T-helper 2 cell (primary cell): ENCODE results near the gene IL6R.
A peak's percentile ranks its signal among the peaks of the same experiment; 100 is the strongest.
"Not testable (repeated sequence)": the region's sequence is repeated elsewhere in the genome, so short reads cannot be mapped to it uniquely, and the experiment has no call there.

Experiments used
- DNase-seq, 5 experiments: peaks; one replicate each; pipeline versions ENCODE4 v3.0.0 to v3.0.0-alpha.2; 2012 to 2022

IL6R gene

DNA sequence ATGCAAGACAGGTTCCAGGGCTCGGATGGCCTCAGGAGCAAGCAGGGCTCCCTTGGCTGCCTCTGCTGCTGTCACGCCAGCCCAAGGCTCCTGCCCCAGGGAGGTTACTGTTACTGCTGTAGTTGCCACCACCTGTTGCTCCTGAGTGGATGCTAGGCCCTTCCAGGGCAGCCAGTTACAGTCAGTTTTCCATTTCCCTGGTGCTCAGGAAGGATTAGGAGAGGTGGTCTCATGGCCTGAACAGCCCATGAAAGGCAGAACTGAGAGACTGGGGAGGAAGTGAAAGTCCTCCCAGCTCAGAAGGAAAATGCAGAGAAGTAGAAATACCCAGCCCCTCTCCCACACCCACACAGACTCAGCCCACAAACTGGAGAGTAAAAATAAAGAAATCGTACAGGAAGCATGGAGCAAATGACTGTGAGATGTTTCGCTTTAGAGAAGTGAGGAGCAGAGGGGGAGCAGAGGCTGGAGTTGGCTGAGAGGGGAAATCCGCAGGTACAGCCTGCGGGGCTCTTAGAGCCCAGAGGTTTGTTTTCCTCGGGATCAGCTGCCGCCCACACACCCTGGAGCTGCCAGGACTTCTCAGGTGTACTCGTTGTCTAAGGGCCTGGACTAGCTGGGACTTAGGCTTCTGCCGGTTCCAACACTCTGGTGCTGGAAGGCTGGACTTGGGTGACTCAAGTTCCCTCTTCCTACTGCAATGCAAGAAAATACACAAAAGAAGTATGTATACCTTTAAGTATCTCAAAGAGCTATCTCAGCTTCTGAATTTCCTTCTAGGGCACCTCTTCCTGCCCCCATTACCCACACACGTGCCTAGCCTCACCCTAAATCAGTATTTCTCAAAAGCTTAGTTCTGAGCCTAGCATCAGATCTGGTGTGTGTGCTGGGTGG is 2.3 kb downstream of the IL6R start:
- DNase-seq = peak in 1 of 5 experiments; percentile 79

DNA sequence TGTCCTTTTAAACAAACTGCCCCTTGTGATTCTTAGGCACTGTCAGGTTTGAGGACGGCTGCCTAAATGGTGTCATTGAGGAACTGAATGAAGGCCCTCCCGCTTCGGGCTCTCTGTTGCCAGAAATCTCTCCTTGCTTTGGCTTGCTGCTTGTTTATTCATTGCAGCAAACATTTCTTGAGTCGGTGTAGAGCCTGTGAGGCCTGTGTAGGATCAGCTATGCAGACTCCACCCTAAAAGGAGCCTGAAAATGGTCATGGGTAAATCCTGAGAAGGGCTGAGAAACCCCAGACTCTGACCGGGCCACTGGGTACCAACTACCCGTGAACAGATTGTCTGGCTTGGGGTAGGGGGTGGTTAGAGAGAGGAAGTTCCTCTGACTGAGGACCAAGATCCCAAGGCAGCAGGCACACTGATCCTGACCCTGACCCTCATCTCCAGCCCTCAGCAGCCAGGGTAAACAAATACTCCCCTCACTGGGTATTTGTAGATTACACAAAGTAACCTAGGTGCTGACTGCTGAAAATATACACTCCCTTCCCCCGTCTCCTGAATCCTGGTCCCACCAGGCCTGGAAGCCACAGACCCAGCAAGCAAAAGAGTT is 3.1 kb downstream of the IL6R start:
- DNase-seq = peak in 1 of 5 experiments; percentile 52

DNA sequence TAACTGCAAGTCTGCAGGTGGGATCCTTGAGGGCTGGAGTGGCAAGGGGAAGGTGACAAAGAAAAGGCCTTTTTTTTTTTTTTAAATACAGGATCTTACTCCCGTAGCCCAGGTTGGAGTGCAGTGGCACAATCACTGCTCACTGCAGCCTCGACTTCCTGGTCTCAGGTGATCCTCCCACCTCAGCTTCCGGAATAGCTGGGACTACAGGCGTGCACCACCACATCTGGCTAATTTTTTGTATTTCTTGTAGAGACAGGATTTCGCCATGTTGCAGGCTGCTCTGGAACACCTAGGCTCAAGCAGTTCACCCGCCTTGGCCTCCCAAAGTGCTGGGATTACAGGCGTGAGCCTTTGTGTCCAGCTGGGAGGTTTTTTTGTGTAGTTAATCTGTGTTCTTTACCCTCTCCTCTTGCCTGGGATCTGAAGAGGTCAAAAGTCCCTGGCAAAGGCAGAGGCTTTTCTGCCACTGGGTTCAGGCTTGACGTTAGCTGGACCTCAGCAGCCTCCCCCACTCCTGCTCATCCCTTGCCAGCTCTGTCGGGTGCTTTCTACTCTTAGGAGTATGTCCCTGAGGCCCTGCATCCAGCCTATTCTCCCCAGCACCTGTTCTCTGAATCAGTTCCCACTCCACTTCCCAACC is 5.2 kb downstream of the IL6R start:
- peak in 2 of 5 experiments; percentile 34 to 69 for DNase-seq

DNA sequence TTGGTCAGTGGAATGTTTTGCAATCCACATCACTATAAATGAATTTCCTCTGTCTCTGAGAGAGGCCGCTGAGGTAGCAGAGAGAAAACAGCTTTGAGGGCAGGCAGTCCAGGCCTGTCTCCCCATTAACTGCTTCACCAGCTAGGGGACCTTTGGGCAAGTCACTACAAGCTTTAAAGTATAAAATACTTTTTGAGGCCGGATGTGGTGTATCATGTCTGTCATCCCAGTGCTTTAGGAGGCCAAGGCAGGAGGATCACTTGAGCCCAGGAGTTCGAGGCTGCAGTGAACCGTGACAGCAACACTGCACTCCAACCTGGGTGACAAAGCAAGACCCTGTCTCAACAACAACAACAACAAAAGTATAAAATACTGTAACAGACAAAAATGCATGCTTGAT is 6.4 kb downstream of the IL6R start:
- peak in 1 of 5 experiments; percentile 59 for DNase-seq

DNA sequence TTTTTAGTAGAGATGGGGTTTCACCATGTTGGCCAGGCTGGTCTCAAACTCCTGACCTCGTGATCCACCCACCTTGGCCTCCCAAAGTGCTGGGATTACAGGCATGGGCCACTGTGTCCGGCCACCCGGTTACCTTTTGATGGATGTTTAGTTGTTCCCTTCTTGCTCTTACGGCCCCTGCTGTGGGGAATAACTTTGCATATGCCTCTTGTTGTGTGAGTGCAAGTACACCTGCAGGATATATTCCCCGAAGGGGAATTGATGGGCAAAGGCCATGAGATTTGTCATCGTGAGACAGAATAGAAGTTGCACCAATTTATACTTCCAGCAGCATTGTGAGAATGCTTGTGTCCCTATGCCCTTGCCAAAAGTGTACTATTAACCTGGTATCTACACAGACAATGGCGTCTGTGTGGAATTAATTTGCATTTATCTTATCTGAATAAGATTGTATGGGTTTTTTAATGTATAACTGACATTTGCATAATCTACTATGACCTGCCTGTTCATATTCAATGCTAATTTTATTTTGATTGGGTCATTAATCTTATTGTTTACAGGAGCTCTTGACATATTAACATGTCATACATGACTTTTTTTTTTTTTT is 8.1 kb downstream of the IL6R start:
- no peak for DNase-seq

DNA sequence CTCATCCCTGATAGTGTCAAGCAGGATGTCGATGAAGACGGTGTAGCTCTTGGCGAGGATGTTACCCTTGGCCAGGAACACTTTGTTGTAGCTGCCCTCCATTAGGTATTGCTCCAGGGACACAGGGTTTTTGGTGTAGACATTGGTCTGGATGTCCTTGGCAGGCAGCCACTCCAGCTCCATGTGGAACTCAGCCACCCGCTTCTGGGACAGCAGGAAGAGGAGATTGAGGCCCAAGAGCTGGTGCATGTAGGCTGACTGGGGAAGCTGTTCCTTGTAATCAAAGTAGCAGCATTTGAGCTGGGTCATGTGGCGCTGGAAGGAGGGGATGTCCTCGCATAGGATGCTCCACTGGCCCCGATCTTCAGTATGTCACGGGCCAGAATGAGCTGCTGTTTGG is 9.5 kb downstream of the IL6R start:
- no peak for DNase-seq

DNA sequence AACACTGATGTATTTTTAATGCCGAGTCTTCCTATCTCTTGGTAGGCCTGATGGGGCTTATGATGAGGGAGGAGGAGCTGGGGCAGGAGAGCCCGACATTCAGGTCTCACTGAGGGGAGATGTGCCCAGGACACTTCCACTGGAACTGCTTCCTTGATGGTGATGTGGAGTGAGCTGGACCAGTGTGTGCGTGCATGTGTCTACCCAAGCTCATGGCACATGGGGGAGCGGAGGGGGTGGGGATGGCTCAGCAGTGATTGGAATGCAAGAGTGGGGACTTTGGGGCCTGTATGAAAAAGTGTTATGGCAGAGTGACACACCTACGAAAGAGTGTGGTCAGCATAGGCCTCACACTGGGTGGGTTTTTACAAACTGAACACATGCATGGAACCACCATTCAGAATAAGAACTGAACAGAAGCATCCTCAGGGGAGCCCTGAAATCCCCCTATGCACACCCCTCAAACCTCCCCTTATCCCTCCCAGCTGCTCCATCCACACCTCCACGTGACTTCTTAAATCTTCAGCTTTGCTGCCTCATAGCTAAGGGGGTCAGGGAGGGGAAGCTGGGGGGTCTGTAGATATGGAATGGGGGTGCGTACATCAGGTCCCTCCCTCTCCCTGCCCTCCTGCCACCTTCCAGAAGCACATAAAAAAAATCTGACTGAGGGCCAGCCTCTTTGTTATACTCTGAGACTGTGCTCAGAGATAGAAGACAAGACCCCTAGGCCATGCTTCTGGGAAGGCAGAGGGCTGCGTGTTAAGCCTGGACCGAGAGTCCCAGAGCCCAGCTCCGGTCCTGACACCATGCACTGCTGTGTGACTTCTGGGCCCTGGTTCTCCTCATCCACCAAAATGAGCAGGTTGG is 11.6 kb downstream of the IL6R start:
- DNase-seq = no peak

DNA sequence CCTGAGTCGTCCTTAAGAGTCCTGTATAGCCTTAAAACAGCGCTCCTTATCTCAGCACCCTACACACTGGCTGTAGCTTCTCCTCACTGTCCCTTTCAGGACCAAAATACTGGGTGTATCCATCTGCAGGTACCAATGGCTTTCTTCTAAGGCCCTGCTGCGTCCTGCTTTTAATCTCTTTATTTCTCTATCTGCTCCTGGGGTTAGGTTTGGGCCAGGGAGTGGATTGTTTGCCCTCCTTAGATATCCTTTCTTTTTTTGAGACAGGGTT is 12.1 kb downstream of the IL6R start:
- DNase-seq = no peak

DNA sequence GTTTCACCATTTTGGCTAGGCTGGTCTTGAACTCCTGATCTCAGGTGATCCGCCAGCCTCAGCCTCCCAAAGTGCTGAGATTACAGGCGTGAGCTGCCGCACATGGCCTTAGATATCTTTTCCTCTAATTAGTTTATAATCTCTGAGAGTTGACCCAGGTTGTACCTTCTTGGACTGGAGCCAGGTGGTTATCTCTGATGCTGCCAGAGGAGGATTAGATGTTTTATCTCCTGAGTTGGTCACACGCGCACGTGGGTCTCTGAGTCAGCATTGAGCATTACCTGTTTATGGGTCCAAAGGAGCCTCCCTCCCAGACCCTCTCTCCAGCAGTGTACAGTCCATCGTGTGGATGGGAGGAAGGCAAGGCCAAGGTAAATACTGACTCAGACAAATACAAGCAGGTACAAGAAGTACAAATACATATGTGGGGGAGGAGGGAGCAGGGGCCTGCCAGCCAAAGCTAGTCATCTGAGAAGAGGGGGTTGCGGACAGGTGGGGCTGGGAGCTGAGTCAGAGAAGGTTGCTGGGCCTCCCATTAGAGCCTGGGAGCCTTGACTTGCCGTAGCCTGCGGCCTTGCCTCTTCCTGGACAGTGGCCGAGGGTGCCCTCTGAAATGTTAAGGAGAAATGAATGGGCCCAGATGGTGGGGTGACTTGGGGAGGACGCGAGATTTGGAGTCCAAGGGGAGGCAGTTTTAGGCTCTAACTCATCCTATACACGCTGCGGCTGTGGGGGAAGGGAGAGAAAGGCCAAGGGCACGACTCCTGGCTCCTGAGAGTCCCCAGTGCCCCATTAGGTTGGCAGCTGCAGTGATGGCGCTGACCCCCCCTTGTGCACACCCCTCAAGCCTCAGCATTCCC is 13.1 kb downstream of the IL6R start:
- DNase-seq = peak in 2 of 5 experiments; percentile 15 to 41

DNA sequence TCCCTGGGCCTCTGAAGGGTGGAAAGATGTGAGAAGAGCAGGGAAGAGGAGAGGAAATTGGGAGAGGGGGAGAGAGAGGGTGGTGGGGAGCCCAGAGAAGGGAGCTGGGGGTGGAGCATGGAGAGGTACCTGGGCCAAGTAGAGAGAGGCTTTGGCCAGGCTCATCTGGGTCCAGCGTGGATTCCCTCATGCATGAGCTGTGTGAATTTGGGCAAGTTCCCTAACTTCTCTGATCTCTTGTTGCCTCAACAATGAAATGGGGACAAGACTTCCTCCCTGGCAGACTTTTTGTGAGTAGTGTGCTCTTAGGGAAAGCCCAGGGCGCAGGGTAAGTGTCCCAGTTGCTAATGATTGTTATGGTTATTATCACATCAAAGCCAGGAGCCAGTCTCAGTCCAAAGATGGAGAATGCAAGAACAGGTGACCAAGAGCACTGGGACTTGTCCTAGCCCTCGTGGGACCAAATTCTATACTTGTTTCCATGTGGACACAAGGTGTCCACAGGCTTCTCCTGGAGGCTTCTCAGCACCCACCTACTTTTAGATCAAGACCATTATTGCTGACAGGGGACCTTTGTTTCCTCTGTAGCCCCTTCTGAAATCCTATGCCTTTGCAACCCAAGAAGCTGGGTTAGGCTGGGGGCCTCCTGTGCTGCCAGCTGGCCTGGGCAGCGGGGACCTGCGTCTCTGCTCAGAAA is 13.9 kb downstream of the IL6R start:
- DNase-seq = no peak

DNA sequence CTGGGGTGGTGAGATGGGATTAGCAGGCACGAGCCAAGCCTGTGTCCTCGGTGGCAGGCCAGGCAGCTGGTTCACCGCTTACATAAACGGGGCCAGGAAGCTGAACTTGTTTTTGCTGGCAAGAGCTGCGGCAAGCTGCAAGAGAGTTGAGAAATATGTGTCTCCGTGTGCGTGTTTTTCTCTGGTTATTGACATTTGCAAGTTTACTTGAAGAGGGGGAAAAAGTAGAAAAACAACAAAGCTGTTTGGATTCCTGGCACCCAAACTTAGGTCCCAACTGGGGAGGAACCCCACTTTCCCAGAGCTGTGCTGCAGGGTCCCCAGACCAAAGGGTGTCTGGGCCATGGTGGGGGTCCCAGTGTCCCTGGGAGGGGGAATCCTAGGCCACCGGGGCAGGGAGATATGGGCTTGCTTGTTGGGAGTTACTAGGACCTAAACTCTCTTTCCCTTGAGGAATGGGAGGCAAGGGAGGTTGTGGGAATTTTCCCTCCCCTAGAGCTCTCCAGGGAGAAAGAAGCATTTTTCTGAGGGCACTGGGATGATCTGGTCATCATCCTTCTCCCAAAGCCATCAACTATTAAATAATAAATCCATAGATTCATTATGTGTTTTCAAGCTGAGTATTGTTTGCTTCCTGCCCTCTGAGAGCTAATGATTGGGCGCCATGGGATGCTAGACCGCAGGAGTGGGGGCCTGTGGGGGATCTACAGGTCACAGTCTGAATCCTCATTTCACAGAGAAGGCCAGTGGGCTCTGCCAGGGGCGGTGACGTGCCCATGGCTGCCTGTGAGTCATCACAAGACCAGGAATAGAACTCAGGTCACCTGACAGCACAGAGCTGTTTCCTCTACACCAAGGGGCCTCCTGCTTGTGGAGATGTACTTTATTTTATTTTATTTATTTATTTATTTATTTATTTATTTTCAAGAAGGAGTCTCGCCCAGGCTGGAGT is 14.8 kb downstream of the IL6R start:
- DNase-seq = peak in 3 of 5 experiments; percentile 32 to 86 (median 44)

DNA sequence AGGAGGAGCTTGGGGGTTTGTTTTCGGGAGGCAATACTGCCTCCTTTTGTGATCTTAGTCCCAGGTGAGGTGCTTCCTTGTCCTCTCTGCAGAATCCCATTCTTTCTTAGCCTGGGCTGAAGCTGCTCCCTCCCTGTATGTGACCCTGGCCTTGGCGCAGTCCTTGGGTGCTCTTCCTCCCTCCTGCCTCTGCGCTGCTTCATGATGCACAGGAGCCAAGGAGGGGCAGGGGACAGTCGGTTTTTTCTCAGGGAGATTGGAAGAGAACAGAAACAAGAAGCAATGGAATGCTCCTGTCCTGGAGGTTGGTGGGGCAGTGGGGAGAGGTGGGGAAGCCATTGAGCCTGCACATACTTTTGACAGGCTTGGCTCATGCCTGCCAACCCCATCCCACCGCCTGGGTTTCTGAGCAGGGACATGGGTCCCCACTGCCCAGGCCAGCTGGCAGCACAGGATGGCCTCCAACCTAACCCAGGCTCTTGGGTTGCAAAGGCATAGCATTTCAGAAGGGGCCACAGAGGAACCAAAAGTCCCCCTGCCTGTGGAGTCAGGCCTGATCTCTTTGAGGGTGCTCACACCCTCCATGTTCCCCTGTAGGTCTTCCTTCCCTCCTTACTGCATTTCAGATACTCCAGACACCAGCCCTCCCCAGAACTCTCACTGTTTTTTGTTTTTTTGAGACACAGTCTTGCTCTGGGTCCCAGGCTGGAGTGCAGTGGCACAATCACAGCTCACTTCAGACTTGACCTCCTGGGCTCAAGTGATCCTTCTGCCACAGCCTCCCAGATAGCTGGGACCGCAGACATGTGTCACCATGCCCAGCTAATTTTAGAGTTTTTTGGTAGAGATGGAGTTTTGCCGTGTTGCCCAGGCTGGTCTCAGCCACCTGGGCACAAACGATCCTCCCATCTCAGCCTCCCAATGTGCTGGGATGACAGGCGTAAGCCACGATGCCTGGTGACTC is 16.1 kb downstream of the IL6R start:
- DNase-seq = no peak

DNA sequence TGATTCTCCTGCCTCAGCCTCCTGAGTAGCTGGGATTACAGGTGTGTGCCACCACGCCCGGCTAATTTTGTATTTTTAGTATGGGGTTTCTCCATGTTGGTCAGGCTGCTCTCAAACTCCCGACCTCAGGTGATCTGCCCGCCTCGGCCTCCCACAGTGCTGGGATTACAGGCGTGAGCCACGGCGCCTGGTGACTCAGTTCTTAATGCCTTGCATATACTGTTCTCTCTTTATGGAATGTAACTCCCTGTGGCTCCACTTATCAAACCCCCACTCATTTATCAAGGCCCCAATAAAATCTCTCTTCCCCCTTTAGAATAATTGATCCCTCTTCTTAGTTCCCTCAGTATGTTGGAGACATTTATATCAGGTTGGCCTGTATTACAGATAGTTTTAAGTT is 16.9 kb downstream of the IL6R start:
- not testable (repeated sequence) for DNase-seq

DNA sequence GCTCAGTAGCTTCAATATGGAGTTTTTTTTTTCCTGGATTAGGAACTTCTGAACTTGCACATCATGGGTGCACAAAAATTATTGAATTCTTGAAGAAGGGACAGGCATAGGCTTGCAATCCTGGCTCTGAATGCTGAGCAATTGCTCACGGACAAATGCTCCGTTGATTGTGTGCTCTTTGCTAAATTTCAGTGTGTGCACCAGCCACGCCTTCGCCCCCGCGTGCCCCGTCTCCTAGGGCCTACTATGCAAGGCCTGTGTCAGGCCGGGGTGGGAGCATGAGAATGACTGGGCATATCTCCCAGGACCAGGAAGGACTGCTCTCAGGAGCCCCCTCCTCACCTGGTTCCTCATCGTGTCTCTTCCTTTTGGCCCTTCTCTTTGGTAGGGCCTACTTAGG is 17.4 kb downstream of the IL6R start:
- DNase-seq = no peak

DNA sequence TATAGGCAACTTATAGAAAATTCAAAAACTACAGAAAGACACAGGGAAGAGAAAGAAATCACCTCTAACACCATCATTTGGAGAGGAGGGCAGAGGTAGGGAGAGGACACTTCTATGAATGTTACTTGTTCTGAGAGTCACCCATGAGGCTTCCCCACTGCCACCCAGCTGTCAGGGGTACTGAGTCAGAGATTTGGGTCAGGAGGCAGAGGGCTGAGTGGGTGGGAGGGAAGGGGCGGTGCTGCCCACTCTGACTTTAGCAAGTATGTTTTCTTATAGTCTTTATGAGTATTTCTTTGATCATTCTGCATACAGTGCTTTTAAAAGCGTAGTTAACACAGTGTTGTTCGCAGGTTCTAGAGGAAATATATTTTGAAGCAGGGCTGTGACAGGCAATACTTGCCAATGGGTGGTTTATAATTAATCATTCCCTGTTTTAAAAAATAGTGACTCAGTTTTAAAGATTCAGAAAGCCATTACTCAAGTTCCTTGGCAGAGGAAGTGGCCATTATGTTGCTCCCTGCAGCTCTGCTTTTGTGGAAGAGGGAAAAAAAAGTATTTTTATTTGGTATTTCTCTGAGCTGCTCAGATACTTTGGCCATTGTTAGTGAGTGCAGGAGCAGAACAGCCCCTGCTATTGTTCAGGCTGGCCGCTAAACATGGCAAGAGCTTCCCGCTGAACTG is 18.3 kb downstream of the IL6R start:
- DNase-seq = no peak

DNA sequence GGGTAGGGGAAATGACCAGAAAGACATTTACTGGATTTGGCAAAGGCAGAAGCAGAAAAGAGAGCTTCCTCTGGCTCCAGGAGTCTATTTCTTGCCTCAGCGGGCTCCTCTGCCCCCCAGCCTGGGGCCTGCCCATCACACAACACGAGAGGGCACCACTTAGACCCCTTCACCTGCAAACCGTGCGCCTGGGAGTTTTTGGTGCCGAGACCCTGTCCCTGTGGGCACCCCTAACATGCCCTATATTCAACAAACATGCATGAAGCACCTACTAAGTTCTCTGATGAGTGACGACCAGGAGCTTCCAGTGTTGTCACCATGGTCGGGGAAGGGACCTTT is 18.8 kb downstream of the IL6R start:
- DNase-seq = no peak

DNA sequence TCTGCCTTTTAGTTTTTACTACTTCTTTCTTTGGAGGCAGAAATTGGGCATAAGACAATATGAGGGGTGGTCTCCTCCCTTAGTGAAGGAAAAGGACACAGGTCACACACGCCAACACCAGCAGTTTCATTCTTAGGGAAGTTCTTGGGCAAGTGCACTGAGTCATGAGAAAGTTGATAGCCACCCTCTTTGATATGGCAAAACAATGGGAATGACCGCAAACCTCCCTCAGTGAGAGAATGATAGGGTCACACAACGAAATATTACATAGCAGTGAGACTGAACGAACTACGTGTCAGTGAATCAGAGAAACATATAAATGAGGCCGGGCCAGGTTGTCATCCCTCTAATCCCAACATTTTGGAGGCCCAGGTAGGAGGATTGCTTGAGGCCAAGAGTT is 20.0 kb downstream of the IL6R start:
- no peak for DNase-seq
